H1 (cell line): ENCODE data around the gene ENPP7. TPM values are rescaled to one million over a fixed set of nuclear protein-coding genes. Genes with fewer than 3 reads are reported as not detected.

Source experiments
- CTCF ChIA-PET: fragments of 300-600 bp; sonication (Branson Sonifier 250); formaldehyde crosslinking; loops from one replicate; lab custom pipeline; 2021; ENCODE audit not compliant: partially characterized antibody; lab: Charles Lee
- POLR2A ChIA-PET: fragments of 300-600 bp; sonication (Branson Sonifier 250); formaldehyde crosslinking; loops from one replicate; lab custom pipeline; 2021; ENCODE audit warnings: inconsistent platforms; ENCODE audit not compliant: partially characterized antibody; lab: Charles Lee
- DNase-seq, 2 experiments: peaks; one replicate each; pipeline versions ENCODE4 v3.0.0 to v3.0.0-alpha.2; 2010 to 2022; ENCODE audit warnings: low spot score in 2 of 2, low read depth in 1 of 2, mixed read lengths in 1 of 2
- FAIRE-seq: peaks from 2 replicates; lab custom pipeline; 2011; peaks lifted over from hg19 to GRCh38; lab: Jason Lieb, UNC
- H2AFZ ChIP-seq: 2 replicates; pipeline ENCODE4 v1.8.1; 2012; ENCODE audit warnings: low read length, inconsistent platforms
- H2AK5ac ChIP-seq: 2 replicates; pipeline ENCODE4 v1.6.1; 2013; ENCODE audit warnings: low read depth, low read length
- H2BK120ac ChIP-seq: replicated peaks from 2 replicates; pipeline ENCODE3; 2013; ENCODE audit warnings: low read depth, low read length, inconsistent platforms
- H2BK12ac ChIP-seq: 2 replicates; pipeline ENCODE4 v1.6.1; 2013; ENCODE audit warnings: low read depth, low read length
- H2BK15ac ChIP-seq: 2 replicates; pipeline ENCODE4 v1.6.1; 2013; ENCODE audit warnings: low read length
- H2BK20ac ChIP-seq: 2 replicates; pipeline ENCODE4 v1.6.1; 2013; ENCODE audit warnings: low read length
- H2BK5ac ChIP-seq: 2 replicates; pipeline ENCODE4 v1.6.1; 2013; ENCODE audit warnings: low read depth, low read length
- H3K14ac ChIP-seq: 2 replicates; pipeline ENCODE4 v1.6.1; 2013; ENCODE audit warnings: inconsistent platforms; ENCODE audit not compliant: insufficient read length
- H3K18ac ChIP-seq: 2 replicates; pipeline ENCODE4 v1.6.1; 2013; ENCODE audit warnings: low read length; ENCODE audit errors: extremely low read depth
- H3K23ac ChIP-seq: 2 replicates; pipeline ENCODE4 v1.6.1; 2013; ENCODE audit warnings: inconsistent platforms; ENCODE audit not compliant: insufficient read length
- H3K23me2 ChIP-seq: 2 replicates; pipeline ENCODE4 v1.6.1; 2013; ENCODE audit warnings: low read depth, low read length
- H3K27ac ChIP-seq: 2 replicates; pipeline ENCODE4 v1.6.1; 2011; ENCODE audit warnings: low read depth, low read length, inconsistent platforms
- H3K27me3 ChIP-seq, 4 experiments: replicated peaks in 1 of 4; 1 replicate in 1 of 4; 2 replicates in 3 of 4; pipeline versions ENCODE4 v1.6.1 to v1.8.1; 2011 to 2013; ENCODE audit warnings: low read length in 3 of 4, mild to moderate bottlenecking in 3 of 4, inconsistent platforms in 2 of 4, mixed read lengths in 2 of 4, moderate library complexity in 1 of 4; ENCODE audit not compliant: control insufficient read depth in 3 of 4, insufficient read depth in 3 of 4; ENCODE audit errors: extremely low read depth in 1 of 4
- H3K36me3 ChIP-seq, 4 experiments: 2 replicates each; pipeline versions ENCODE4 v1.6.1 to v1.8.1; 2011 to 2013; ENCODE audit warnings: mild to moderate bottlenecking in 4 of 4, low read length in 3 of 4, moderate library complexity in 2 of 4, control low read depth in 1 of 4, inconsistent platforms in 1 of 4; ENCODE audit not compliant: insufficient read depth in 4 of 4, control insufficient read depth in 2 of 4
- H3K4ac ChIP-seq: replicated peaks from 2 replicates; pipeline ENCODE3; 2013; ENCODE audit warnings: low read length, low read depth, mixed read lengths, inconsistent platforms; ENCODE audit not compliant: insufficient read length
- H3K4me1 ChIP-seq, 4 experiments: replicated peaks in 1 of 4; 1 replicate in 1 of 4; 2 replicates in 3 of 4; pipeline versions ENCODE4 v1.6.1 to v1.8.1; 2011 to 2013; ENCODE audit warnings: low read length in 3 of 4, inconsistent platforms in 2 of 4, mixed read lengths in 1 of 4; ENCODE audit not compliant: insufficient read depth in 4 of 4, control insufficient read depth in 3 of 4
- H3K4me2 ChIP-seq, 2 experiments: 2 replicates each; pipeline versions ENCODE4 v1.6.1 to v1.8.1; 2011 to 2013; ENCODE audit warnings: low read depth in 2 of 2, low read length in 2 of 2, control low read depth in 1 of 2, inconsistent platforms in 1 of 2, mild to moderate bottlenecking in 1 of 2; ENCODE audit not compliant: insufficient read depth in 1 of 2
- H3K4me3 ChIP-seq, 4 experiments: fragments of 200-600, 300-600 bp in 1 of 4; sonication (generic), shearing (Covaris generic), sonication (Bioruptor Twin) in 1 of 4; 2 replicates each; pipeline versions ENCODE4 v1.5.1 to v1.8.1; 2011 to 2016; ENCODE audit warnings: low read length in 4 of 4, low read depth in 3 of 4, control low read depth in 2 of 4, inconsistent platforms in 2 of 4, mild to moderate bottlenecking in 2 of 4, mixed read lengths in 1 of 4, moderate library complexity in 1 of 4; ENCODE audit not compliant: insufficient read depth in 2 of 4; ENCODE audit errors: extremely low read depth in 1 of 4
- H3K56ac ChIP-seq: replicated peaks from 2 replicates; pipeline ENCODE3; 2013; ENCODE audit warnings: low read depth, mild to moderate bottlenecking, mixed read lengths, low read length, inconsistent platforms; ENCODE audit not compliant: insufficient read length
- H3K79me1 ChIP-seq: 2 replicates; pipeline ENCODE4 v1.6.1; 2013; ENCODE audit warnings: low read depth, low read length, control low read depth
- H3K79me2 ChIP-seq, 2 experiments: 2 replicates each; pipeline versions ENCODE4 v1.6.1 to v1.8.1; 2012 to 2013; ENCODE audit warnings: low read length in 2 of 2, mild to moderate bottlenecking in 2 of 2, inconsistent platforms in 1 of 2; ENCODE audit not compliant: insufficient read depth in 2 of 2, control insufficient read depth in 1 of 2
- H3K9ac ChIP-seq, 4 experiments: replicated peaks in 1 of 4; 1 replicate in 1 of 4; 2 replicates in 3 of 4; pipeline versions ENCODE4 v1.6.1 to v1.8.1; 2011 to 2013; ENCODE audit warnings: low read depth in 3 of 4, low read length in 3 of 4, control low read depth in 2 of 4, mild to moderate bottlenecking in 2 of 4, moderate library complexity in 2 of 4, inconsistent platforms in 1 of 4; ENCODE audit errors: extremely low read depth in 1 of 4
- H3K9me3 ChIP-seq, 2 experiments: 2 replicates each; pipeline versions ENCODE4 v1.6.1 to v1.8.1; 2012 to 2013; ENCODE audit warnings: mild to moderate bottlenecking in 2 of 2, moderate library complexity in 2 of 2, control low read depth in 1 of 2, inconsistent platforms in 1 of 2, low read depth in 1 of 2, low read length in 1 of 2, mixed read lengths in 1 of 2; ENCODE audit not compliant: insufficient read depth in 2 of 2
- H4K20me1 ChIP-seq, 2 experiments: replicated peaks in 1 of 2; 2 replicates each; pipeline versions ENCODE3 to v1.8.1; 2011 to 2013; ENCODE audit warnings: inconsistent platforms in 2 of 2, low read length in 2 of 2, mild to moderate bottlenecking in 1 of 2; ENCODE audit not compliant: insufficient read depth in 2 of 2, control insufficient read depth in 1 of 2
- H4K5ac ChIP-seq: 2 replicates; pipeline ENCODE4 v1.6.1; 2013; ENCODE audit warnings: low read length, low read depth, mixed read lengths, inconsistent platforms; ENCODE audit not compliant: insufficient read length
- H4K8ac ChIP-seq: 2 replicates; pipeline ENCODE4 v1.8.0; 2013; ENCODE audit warnings: mild to moderate bottlenecking, moderate library complexity, low read length, inconsistent platforms; ENCODE audit not compliant: insufficient read depth; ENCODE audit errors: extremely low read depth
- H4K91ac ChIP-seq: replicated peaks from 2 replicates; pipeline ENCODE3; 2013; ENCODE audit warnings: low read length, mixed read lengths, inconsistent platforms; ENCODE audit not compliant: insufficient read length
- EGR1 ChIP-seq: IDR thresholded peaks from 2 replicates; pipeline ENCODE4 v1.6.1; 2011; ENCODE audit warnings: low read depth, low read length, borderline replicate concordance
- EZH2 ChIP-seq: fragments of 200-600 bp; sonication (generic); IDR thresholded peaks from 2 replicates; pipeline ENCODE4 v1.7.1; 2012; ENCODE audit warnings: low read depth, mild to moderate bottlenecking, moderate library complexity, low read length, inconsistent platforms; ENCODE audit not compliant: severe bottlenecking
- FOSL1 ChIP-seq: IDR thresholded peaks from 2 replicates; pipeline ENCODE4 v1.6.1; 2011; ENCODE audit warnings: mild to moderate bottlenecking, low read depth, low read length, moderate library complexity; ENCODE audit not compliant: insufficient read depth
- JUND ChIP-seq: IDR thresholded peaks from 2 replicates; pipeline ENCODE4 v1.6.1; 2011; ENCODE audit warnings: mild to moderate bottlenecking, improper control_type of control experiment, low read length
- KDM1A ChIP-seq: fragments of 200-600, 300-600 bp; sonication (generic); IDR thresholded peaks from 2 replicates; pipeline ENCODE4 v1.7.1; 2016; ENCODE audit warnings: mild to moderate bottlenecking, low read length, borderline replicate concordance
- RXRA ChIP-seq: IDR thresholded peaks from 2 replicates; pipeline ENCODE4 v1.6.1; 2011; ENCODE audit warnings: low read depth, mild to moderate bottlenecking, low read length, moderate library complexity; ENCODE audit not compliant: insufficient read depth
- SUZ12 ChIP-seq: fragments of 200-600 bp; sonication (generic); IDR thresholded peaks from 2 replicates; pipeline ENCODE4 v1.6.1; 2012; ENCODE audit warnings: mild to moderate bottlenecking, inconsistent platforms, low read length, moderate library complexity, mixed read lengths
- TAF7 ChIP-seq: optimal IDR thresholded peaks from 2 replicates; pipeline ENCODE3; 2011; ENCODE audit warnings: low read depth, mild to moderate bottlenecking, inconsistent platforms, low read length, moderate library complexity, borderline replicate concordance
- WGBS, 2 experiments: shearing (Covaris generic) in 1 of 2; methylation state at CpG; one replicate each; pipeline versions ENCODE4 v1.1.6 to v1.1.7; 2013 to 2015; ENCODE audit warnings: low lambda C conversion rate in 2 of 2, mixed read lengths in 2 of 2, inconsistent platforms in 1 of 2, low coverage in 1 of 2, missing lambda C conversion rate in 1 of 2; ENCODE audit not compliant: insufficient replicate concordance in 2 of 2, insufficient coverage in 1 of 2, insufficient read length in 1 of 2; ENCODE audit errors: extremely low coverage in 1 of 2, missing lambda C conversion rate in 1 of 2; 5-methylcytosine and 5-hydroxymethylcytosine counted together
- polyA plus RNA-seq, 7 experiments: library from polyadenylated mRNA; depleted of rRNA in 3 of 7; stranded (reverse) in 5 of 7; unstranded in 2 of 7; fragments of >200 nt in 5 of 7; fragments of 200-250 nt in 2 of 7; gene quantifications; 1 replicate in 5 of 7; 2 replicates in 1 of 7; 4 replicates in 1 of 7; pipeline versions ENCODE4 v1.2.1 to v1.2.3, GENCODE V29; 2011 to 2013; ENCODE audit warnings: missing spikeins in 2 of 7, mixed read lengths in 2 of 7
- total RNA-seq: library from RNA; stranded (reverse); fragmentation: NEBNext Ultra II Directional; extraction: Animal tissue kit (Norgen Biotek cat#: 25700); gene quantifications from 2 replicates; pipeline ENCODE4 v1.2.1, GENCODE V29; 2021
- TF ChIP-seq, protein P1 (sequence below): IDR thresholded peaks from 2 replicates; pipeline ENCODE4 v1.6.1; 2011; ENCODE audit warnings: low read depth, mild to moderate bottlenecking, low read length; ENCODE audit not compliant: insufficient read depth
- TF ChIP-seq, protein P2 (sequence below): IDR thresholded peaks from 2 replicates; pipeline ENCODE4 v1.6.1; 2011; ENCODE audit warnings: low read length, improper control_type of control experiment

The ENPP7 gene
- total and polyA plus RNA-seq, 2 of the 8 experiments (the other 6 are each of a cell fraction or from before 2014, with no cell fraction given) = not detected

DNA sequence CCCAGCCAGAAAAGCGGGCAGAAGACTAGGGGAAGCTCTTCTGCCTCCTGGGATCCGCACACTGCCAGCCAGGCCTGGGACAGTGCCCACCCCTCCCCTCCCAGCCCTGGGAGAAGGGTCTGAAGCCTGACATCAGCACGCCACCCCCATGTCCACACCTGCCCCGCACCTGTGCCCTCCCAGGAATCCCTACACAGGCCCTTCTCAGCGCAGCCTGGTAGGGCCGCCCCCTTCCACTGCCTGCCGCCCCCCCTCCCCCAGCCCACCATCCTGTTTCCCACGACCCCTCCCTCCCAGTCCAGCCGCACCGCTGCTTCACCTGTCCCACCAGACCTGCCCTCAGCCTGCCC is 10.6 kb downstream of the ENPP7 start:
- 29% methylated on average over 3 of the region's 10 CpGs; no CpG with 5 or more reads in 1 of the 2 experiments for WGBS, 2 experiments
- ChIA-PET POLR2A (interaction anchor here (0.8 to 10.4 kb wide), 6 partner anchors 10 to 67 kb away, joined by 3 to 77 read pairs (median 6); partner anchors contain the start of genes CBX2 and ENPP7), CTCF (interaction anchor here (0.6 to 7.6 kb wide), 32 partner anchors 12 to 1188 kb away, joined by 3 to 94 read pairs (median 5); partner anchors contain the start of genes CBX2, CBX4 and CBX8)
- Histone ChIP-seq H3K79me1 (no peaks in the 10 kb centered on the region), H3K4ac (no peak overlapping the region), H4K91ac (peak overlapping the region; percentile 80), H3K27ac (no peak overlapping the region), H3K79me2 (no peaks in the 10 kb centered on the region), H4K20me1 (peaks cover 0 to 3% of the 10 kb centered on the region in 2 experiments), H3K18ac (peak overlapping the region; percentile 83; the same call in 1 of the 2 replicates), H2AFZ (no peak overlapping the region), H3K4me1 (peaks cover 0 to 9% (median 2%) of the 10 kb centered on the region in 4 experiments; a peak in 4 of 7 replicates), H3K56ac (no peak overlapping the region), H2BK15ac (no peak overlapping the region), H3K9ac (no peak overlapping the region), H2BK120ac (no peak overlapping the region), H2BK20ac (no peak overlapping the region), H2BK12ac (no peak overlapping the region), H4K5ac (no peak overlapping the region), H3K23ac (no peak overlapping the region), H2AK5ac (no peak overlapping the region), H3K36me3 (no peaks in the 10 kb centered on the region), H3K4me2 (peak overlapping the region; percentile 36 to 95), H3K23me2 (peaks cover 2% of the 10 kb centered on the region; the same call in 1 of the 2 replicates), H2BK5ac (0 out of 2 replicates have a peak overlapping the region, but pooled peaks have one; percentile 60), H4K8ac (no peak overlapping the region), H3K27me3 (peaks cover 0 to 25% (median 20%) of the 10 kb centered on the region in 4 experiments; a peak in 6 of 7 replicates), H3K4me3 (peak overlapping the region; percentile 35 to 72 (median 58)), H3K9me3 (no peaks in the 10 kb centered on the region), H3K14ac (no peak overlapping the region)
- no peak for FAIRE-seq
- no peak for DNase-seq
- TF ChIP-seq RXRA (no peak), SUZ12 (no peak), EGR1 (no peak), JUND (no peak), TAF7 (no peak), KDM1A (no peak), FOSL1 (no peak), EZH2 (no peak)
- TF ChIP-seq, protein P1, sequence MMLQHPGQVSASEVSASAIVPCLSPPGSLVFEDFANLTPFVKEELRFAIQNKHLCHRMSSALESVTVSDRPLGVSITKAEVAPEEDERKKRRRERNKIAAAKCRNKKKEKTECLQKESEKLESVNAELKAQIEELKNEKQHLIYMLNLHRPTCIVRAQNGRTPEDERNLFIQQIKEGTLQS = no peak
- TF ChIP-seq, protein P2, sequence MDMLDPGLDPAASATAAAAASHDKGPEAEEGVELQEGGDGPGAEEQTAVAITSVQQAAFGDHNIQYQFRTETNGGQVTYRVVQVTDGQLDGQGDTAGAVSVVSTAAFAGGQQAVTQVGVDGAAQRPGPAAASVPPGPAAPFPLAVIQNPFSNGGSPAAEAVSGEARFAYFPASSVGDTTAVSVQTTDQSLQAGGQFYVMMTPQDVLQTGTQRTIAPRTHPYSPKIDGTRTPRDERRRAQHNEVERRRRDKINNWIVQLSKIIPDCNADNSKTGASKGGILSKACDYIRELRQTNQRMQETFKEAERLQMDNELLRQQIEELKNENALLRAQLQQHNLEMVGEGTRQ = no peak
